GM12878 (cell line): ENCODE measurements around the gene SLC25A36. TPM values are rescaled to one million over a fixed set of nuclear protein-coding genes. Genes with fewer than 3 reads are reported as not detected.

Experiments
- ATAC-seq: fragments of 200-7000 bp; cut with Tn5 transposase; 3 replicates; pipeline ENCODE4 v1.9.1; 2020; ENCODE audit warnings: mild to moderate bottlenecking, moderate library complexity
- BruUV-seq: library from RNA; stranded (reverse); fragments of 400-500 nt; replicated peaks from 2 replicates; lab custom pipeline; 2021; lab: Mats Ljungman, UMichigan
- CTCF ChIA-PET: fragments of 300-600 bp; sonication (Branson Sonifier 250); formaldehyde crosslinking; extraction: SDS; loops from one replicate; lab custom pipeline; 2021; ENCODE audit warnings: inconsistent platforms; lab: Yijun Ruan, JAX
- POLR2A ChIA-PET: fragments of 350-600 bp; formaldehyde crosslinking; extraction: SDS; loops from one replicate; lab custom pipeline; 2021; ENCODE audit warnings: inconsistent platforms; lab: Charles Lee
- RAD21 ChIA-PET: fragments of 300-600 bp; sonication (Branson Sonifier 250); formaldehyde crosslinking; loops from one replicate; lab custom pipeline; 2023; ENCODE audit warnings: antibody characterized with exemption; ENCODE audit not compliant: unreplicated experiment; lab: Charles Lee
- SMC1A ChIA-PET: fragments of 300-600 bp; sonication (Branson Sonifier 250); formaldehyde crosslinking; loops from one replicate; lab custom pipeline; 2023; ENCODE audit not compliant: unreplicated experiment, uncharacterized antibody; lab: Charles Lee
- DNase-seq: peaks from one replicate; pipeline ENCODE4 v3.0.0-alpha.2; 2011; ENCODE audit warnings: low read depth, low spot score
- FAIRE-seq: peaks from 3 replicates; lab custom pipeline; 2011; peaks lifted over from hg19 to GRCh38; lab: Jason Lieb, UNC
- H2AFZ ChIP-seq: 2 replicates; pipeline ENCODE4 v1.6.0; 2011; ENCODE audit warnings: low read depth, low read length, control low read depth; ENCODE audit not compliant: control insufficient read depth
- H3K27ac ChIP-seq: 2 replicates; pipeline ENCODE4 v1.5.1; 2011; ENCODE audit warnings: control low read depth; ENCODE audit not compliant: control insufficient read depth, insufficient read depth
- H3K27me3 ChIP-seq, 2 experiments: replicated peaks in 1 of 2; 2 replicates each; pipeline versions ENCODE4 v1.6.0 to v1.6.1; 2011; ENCODE audit warnings: low read length in 1 of 2; ENCODE audit not compliant: control insufficient read depth in 2 of 2, insufficient read depth in 2 of 2
- H3K36me3 ChIP-seq, 2 experiments: 2 replicates each; pipeline ENCODE4 v1.5.1; 2011; ENCODE audit warnings: low read length in 1 of 2; ENCODE audit not compliant: control insufficient read depth in 2 of 2, insufficient read depth in 2 of 2
- H3K4me1 ChIP-seq: 2 replicates; pipeline ENCODE4 v1.6.1; 2011; ENCODE audit warnings: mild to moderate bottlenecking, low read length, moderate library complexity, mixed read lengths; ENCODE audit not compliant: control insufficient read depth, insufficient read depth
- H3K4me2 ChIP-seq: 2 replicates; pipeline ENCODE4 v1.6.0; 2011; ENCODE audit warnings: control low read depth; ENCODE audit not compliant: control insufficient read depth, insufficient read depth
- H3K4me3 ChIP-seq: fragments of 200-600 bp; sonication (generic); 2 replicates; pipeline ENCODE4 v1.5.1; 2016
- H3K79me2 ChIP-seq: 2 replicates; pipeline ENCODE4 v1.6.0; 2011; ENCODE audit warnings: low read length; ENCODE audit not compliant: control insufficient read depth, insufficient read depth
- H3K9ac ChIP-seq: 2 replicates; pipeline ENCODE4 v1.8.0; 2011; ENCODE audit warnings: low read length, control low read depth, mixed read lengths; ENCODE audit not compliant: control insufficient read depth, insufficient read depth
- H3K9me3 ChIP-seq: replicated peaks from 3 replicates; pipeline ENCODE4 v1.5.1; 2011; ENCODE audit warnings: mild to moderate bottlenecking, low read length; ENCODE audit not compliant: control insufficient read depth, insufficient read depth
- H4K20me1 ChIP-seq: 2 replicates; pipeline ENCODE4 v1.6.0; 2011; ENCODE audit not compliant: control insufficient read depth, insufficient read depth
- CHD1 ChIP-seq: IDR thresholded peaks from 2 replicates; pipeline ENCODE4 v1.6.1; 2012; ENCODE audit warnings: low read depth, low read length, improper control_type of control experiment
- CREB1 ChIP-seq: IDR thresholded peaks from 2 replicates; pipeline ENCODE4 v1.6.1; 2012; ENCODE audit warnings: low read depth, mild to moderate bottlenecking, inconsistent platforms
- EP300 ChIP-seq, 2 experiments: fragments of 150-350 bp in 1 of 2; IDR thresholded peaks; 2 replicates each; pipeline ENCODE4 v1.6.1; 2011 to 2012; ENCODE audit warnings: low read depth in 2 of 2, low read length in 2 of 2, borderline replicate concordance in 1 of 2, improper control_type of control experiment in 1 of 2, inconsistent platforms in 1 of 2; ENCODE audit not compliant: control insufficient read depth in 1 of 2
- ESRRA ChIP-seq: IDR thresholded peaks from 2 replicates; pipeline ENCODE4 v1.6.1; 2012; ENCODE audit warnings: mild to moderate bottlenecking, low read length, improper control_type of control experiment
- FOXK2 ChIP-seq: fragments of 450-650 bp; IDR thresholded peaks from 2 replicates; pipeline ENCODE4 v1.6.1; 2017; ENCODE audit warnings: mild to moderate bottlenecking, moderate library complexity
- GATAD2B ChIP-seq: fragments of 450-650 bp; conservative IDR thresholded peaks from 2 replicates; pipeline ENCODE4 v1.6.1; 2017; ENCODE audit warnings: low read depth, mild to moderate bottlenecking, moderate library complexity
- JUND ChIP-seq: IDR thresholded peaks from 2 replicates; pipeline ENCODE4 v1.6.1; 2012; ENCODE audit warnings: low read depth, mild to moderate bottlenecking, low read length, improper control_type of control experiment, moderate library complexity
- SIN3A ChIP-seq: IDR thresholded peaks from 2 replicates; pipeline ENCODE4 v1.6.1; 2012; ENCODE audit warnings: low read depth, low read length, improper control_type of control experiment
- SIX5 ChIP-seq: IDR thresholded peaks from 2 replicates; pipeline ENCODE4 v1.6.1; 2011; ENCODE audit warnings: mild to moderate bottlenecking, low read depth, low read length, moderate library complexity; ENCODE audit not compliant: severe bottlenecking
- SPI1 ChIP-seq: IDR thresholded peaks from 2 replicates; pipeline ENCODE4 v1.6.1; 2011; ENCODE audit warnings: low read depth, mild to moderate bottlenecking, low read length, moderate library complexity, borderline replicate concordance; ENCODE audit not compliant: insufficient read depth
- SREBF1 ChIP-seq: IDR thresholded peaks from 2 replicates; pipeline ENCODE4 v1.6.1; 2012; ENCODE audit warnings: mild to moderate bottlenecking, low read length
- SRF ChIP-seq, 2 experiments: IDR thresholded peaks; 2 replicates each; pipeline ENCODE4 v1.6.1; 2011; ENCODE audit warnings: low read depth in 2 of 2, low read length in 2 of 2, mild to moderate bottlenecking in 1 of 2, moderate library complexity in 1 of 2
- ZNF207 ChIP-seq: fragments of 450-650 bp; IDR thresholded peaks from 2 replicates; pipeline ENCODE4 v1.6.1; 2014; ENCODE audit warnings: antibody characterized with exemption, mild to moderate bottlenecking, borderline replicate concordance
- WGBS: methylation state at CpG from one replicate; pipeline ENCODE4 v1.1.6; 2016; ENCODE audit warnings: low lambda C conversion rate; ENCODE audit not compliant: insufficient replicate concordance, insufficient coverage; ENCODE audit errors: missing lambda C conversion rate; 5-methylcytosine and 5-hydroxymethylcytosine counted together
- in situ Hi-C: fragments of 300-500 bp; cut with MboI; formaldehyde crosslinking; loops from 9 replicates; pipeline ENCODE4 v1.14.3; 2018; ENCODE audit warnings: mixed read lengths
- intact Hi-C: fragments of 100-400 bp; cut with micrococcal nuclease; formaldehyde crosslinking; loops from one replicate; pipeline ENCODE4 v1.14.2; 2022; ENCODE audit not compliant: unreplicated experiment
- polyA plus RNA-seq, 11 experiments: library from polyadenylated mRNA; depleted of rRNA in 4 of 11; unstranded in 6 of 11; stranded (reverse) in 5 of 11; fragments of >200 nt; fragmentation: Nextera tagmentation in 4 of 11; fragmentation: Illumina TruSeq in 1 of 11; extraction: Ambion mirVana in 4 of 11; extraction: Trizol in 1 of 11; gene quantifications; 1 replicate in 1 of 11; 2 replicates in 10 of 11; pipeline versions ENCODE4 v1.2.1 to v1.2.3, GENCODE V29; 2011 to 2016; ENCODE audit warnings: inconsistent platforms in 2 of 11, missing spikeins in 2 of 11, low read depth in 1 of 11
- total RNA-seq, 4 experiments: library from RNA; depleted of rRNA in 3 of 4; stranded (reverse); fragments of >200 nt in 3 of 4; fragmentation: Illumina TruSeq in 1 of 4; extraction: Trizol in 1 of 4; gene quantifications; 2 replicates each; pipeline versions ENCODE4 v1.2.1 to v1.2.3, GENCODE V29; 2013 to 2021
- TF ChIP-seq, protein P1 (sequence below): IDR thresholded peaks from 2 replicates; pipeline ENCODE4 v1.6.1; 2011; ENCODE audit warnings: borderline replicate concordance, low read depth, mild to moderate bottlenecking, moderate library complexity, low read length; ENCODE audit not compliant: insufficient read depth, poor library complexity, severe bottlenecking
- TF ChIP-seq, protein P2 (sequence below): fragments of 450-650 bp; formaldehyde crosslinking; IDR thresholded peaks from 2 replicates; pipeline ENCODE4 v1.5.0; 2022; ENCODE audit warnings: mild to moderate bottlenecking, missing genetic modification characterization
- TF ChIP-seq, protein P3 (sequence below): fragments of 450-650 bp; IDR thresholded peaks from 2 replicates; pipeline ENCODE4 v1.6.1; 2017; ENCODE audit warnings: antibody characterized with exemption, mild to moderate bottlenecking, moderate library complexity

SLC25A36 gene
- total and polyA plus RNA-seq, 10 of the 15 experiments (the other 5 are each of a cell fraction or from before 2014, with no cell fraction given): 13.0 to 183 (median 47.7) TPM

DNA sequence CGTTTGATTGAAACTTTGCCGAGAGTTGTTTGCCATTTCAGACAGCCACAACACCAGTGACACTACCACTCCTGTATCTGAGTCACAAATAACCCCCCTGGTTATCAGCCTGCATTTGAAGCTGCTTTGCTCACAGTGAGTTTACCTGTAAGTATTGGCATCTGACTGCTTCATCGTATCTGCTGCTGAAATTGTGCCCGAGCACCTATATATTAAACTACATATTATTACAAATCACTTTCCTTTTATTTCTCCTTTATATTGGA is 70.3 kb downstream of the SLC25A36 start (continued):
- TF ChIP-seq, protein P1, sequence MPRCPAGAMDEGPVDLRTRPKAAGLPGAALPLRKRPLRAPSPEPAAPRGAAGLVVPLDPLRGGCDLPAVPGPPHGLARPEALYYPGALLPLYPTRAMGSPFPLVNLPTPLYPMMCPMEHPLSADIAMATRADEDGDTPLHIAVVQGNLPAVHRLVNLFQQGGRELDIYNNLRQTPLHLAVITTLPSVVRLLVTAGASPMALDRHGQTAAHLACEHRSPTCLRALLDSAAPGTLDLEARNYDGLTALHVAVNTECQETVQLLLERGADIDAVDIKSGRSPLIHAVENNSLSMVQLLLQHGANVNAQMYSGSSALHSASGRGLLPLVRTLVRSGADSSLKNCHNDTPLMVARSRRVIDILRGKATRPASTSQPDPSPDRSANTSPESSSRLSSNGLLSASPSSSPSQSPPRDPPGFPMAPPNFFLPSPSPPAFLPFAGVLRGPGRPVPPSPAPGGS: no peak
- TF ChIP-seq GATAD2B: no peak

DNA sequence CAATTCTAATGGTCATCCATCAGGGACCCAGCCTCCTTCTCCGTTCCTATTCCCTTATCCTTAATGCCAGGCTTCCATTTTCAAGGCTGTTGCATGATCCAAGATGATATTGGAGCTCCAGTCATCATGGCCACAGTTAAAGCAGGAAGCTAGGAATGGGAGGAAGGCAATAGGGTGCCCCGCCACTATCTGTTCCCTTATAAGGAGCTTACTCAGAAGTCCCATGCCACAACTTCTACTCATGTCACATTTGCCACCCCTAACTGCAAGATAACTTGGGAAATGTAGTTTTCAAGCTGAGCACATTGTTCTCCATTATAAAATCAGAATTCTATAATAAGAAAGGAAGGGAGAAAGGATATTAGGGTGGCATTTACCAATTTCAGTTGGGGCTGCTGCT is 70.9 kb downstream of the SLC25A36 start:
- no TSS peak for BruUV-seq
- Histone ChIP-seq H3K9me3 (no peaks in the 10 kb centered on the region), H3K79me2 (no peaks in the 10 kb centered on the region), H3K27me3 (no peaks in the 10 kb centered on the region; a peak in 1 of 4 replicates), H3K4me3 (no peak overlapping the region), H3K4me1 (no peaks in the 10 kb centered on the region), H2AFZ (no peak overlapping the region), H3K4me2 (no peak overlapping the region), H3K9ac (no peak overlapping the region), H3K27ac (no peak overlapping the region), H4K20me1 (no peaks in the 10 kb centered on the region), H3K36me3 (no peaks in the 10 kb centered on the region)
- in situ Hi-C loops: no loop called here
- RAD21 ChIA-PET: interaction anchor here (0.7 to 1.9 kb wide), 2 partner anchors 41 to 179 kb away, joined by 3 to 7 read pairs; no protein-coding TSS in a partner anchor
- TF ChIP-seq ZNF207 (no peak), FOXK2 (no peak), EP300 (IDR thresholded peaks at IDR 0.05; ENCODE audit: borderline replicate concordance in 1 of 2, control insufficient read depth in 1 of 2, low read depth in 2 of 2, low read length in 2 of 2) (no peak), SIN3A (no peak), SPI1 (no peak), CREB1 (no peak), SREBF1 (no peak), SRF (IDR thresholded peaks at IDR 0.05; ENCODE audit: low read depth in 2 of 2, low read length in 2 of 2) (no peak), SIX5 (no peak), CHD1 (no peak), ESRRA (no peak), JUND (no peak)
- TF ChIP-seq, protein P2, sequence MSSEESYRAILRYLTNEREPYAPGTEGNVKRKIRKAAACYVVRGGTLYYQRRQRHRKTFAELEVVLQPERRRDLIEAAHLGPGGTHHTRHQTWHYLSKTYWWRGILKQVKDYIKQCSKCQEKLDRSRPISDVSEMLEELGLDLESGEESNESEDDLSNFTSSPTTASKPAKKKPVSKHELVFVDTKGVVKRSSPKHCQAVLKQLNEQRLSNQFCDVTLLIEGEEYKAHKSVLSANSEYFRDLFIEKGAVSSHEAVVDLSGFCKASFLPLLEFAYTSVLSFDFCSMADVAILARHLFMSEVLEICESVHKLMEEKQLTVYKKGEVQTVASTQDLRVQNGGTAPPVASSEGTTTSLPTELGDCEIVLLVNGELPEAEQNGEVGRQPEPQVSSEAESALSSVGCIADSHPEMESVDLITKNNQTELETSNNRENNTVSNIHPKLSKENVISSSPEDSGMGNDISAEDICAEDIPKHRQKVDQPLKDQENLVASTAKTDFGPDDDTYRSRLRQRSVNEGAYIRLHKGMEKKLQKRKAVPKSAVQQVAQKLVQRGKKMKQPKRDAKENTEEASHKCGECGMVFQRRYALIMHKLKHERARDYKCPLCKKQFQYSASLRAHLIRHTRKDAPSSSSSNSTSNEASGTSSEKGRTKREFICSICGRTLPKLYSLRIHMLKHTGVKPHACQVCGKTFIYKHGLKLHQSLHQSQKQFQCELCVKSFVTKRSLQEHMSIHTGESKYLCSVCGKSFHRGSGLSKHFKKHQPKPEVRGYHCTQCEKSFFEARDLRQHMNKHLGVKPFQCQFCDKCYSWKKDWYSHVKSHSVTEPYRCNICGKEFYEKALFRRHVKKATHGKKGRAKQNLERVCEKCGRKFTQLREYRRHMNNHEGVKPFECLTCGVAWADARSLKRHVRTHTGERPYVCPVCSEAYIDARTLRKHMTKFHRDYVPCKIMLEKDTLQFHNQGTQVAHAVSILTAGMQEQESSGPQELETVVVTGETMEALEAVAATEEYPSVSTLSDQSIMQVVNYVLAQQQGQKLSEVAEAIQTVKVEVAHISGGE: no peak
- TF ChIP-seq, protein P3, sequence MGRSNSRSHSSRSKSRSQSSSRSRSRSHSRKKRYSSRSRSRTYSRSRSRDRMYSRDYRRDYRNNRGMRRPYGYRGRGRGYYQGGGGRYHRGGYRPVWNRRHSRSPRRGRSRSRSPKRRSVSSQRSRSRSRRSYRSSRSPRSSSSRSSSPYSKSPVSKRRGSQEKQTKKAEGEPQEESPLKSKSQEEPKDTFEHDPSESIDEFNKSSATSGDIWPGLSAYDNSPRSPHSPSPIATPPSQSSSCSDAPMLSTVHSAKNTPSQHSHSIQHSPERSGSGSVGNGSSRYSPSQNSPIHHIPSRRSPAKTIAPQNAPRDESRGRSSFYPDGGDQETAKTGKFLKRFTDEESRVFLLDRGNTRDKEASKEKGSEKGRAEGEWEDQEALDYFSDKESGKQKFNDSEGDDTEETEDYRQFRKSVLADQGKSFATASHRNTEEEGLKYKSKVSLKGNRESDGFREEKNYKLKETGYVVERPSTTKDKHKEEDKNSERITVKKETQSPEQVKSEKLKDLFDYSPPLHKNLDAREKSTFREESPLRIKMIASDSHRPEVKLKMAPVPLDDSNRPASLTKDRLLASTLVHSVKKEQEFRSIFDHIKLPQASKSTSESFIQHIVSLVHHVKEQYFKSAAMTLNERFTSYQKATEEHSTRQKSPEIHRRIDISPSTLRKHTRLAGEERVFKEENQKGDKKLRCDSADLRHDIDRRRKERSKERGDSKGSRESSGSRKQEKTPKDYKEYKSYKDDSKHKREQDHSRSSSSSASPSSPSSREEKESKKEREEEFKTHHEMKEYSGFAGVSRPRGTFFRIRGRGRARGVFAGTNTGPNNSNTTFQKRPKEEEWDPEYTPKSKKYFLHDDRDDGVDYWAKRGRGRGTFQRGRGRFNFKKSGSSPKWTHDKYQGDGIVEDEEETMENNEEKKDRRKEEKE: no peak
- 45% methylated on average over 2 of the region's 2 CpGs for WGBS
- DNase-seq (no peak), FAIRE-seq (no peak), ATAC-seq (no peak)
- SMC1A ChIA-PET: interaction anchor here (0.8 to 2.0 kb wide), 3 partner anchors 11 to 97 kb away, joined by 4 to 5 read pairs (median 5); no protein-coding TSS in a partner anchor
- intact Hi-C loops: no loop called here
- CTCF ChIA-PET: interaction anchor here (0.6 to 5.5 kb wide), 10 partner anchors 10 to 179 kb away, joined by 3 to 29 read pairs (median 3); no protein-coding TSS in a partner anchor
- POLR2A ChIA-PET: interaction anchor here (0.5 kb wide), 1 partner anchor 79 kb away, joined by 3 read pairs; no protein-coding TSS in a partner anchor
